GM18873 (cell line): Measurements from ENCODE around the gene G6PC1.

ENCODE experiments used
- ATAC-seq: cut with Tn5 transposase; IDR thresholded peaks from one replicate; pipeline ENCODE4 v1.9.1; 2021; ENCODE audit warnings: mild to moderate bottlenecking, moderate library complexity, moderate number of reproducible peaks; ENCODE audit not compliant: unreplicated experiment, low FRiP score

G6PC1 gene

GRCh38 chr17:42929497-42929844 lies 28.9 kb downstream of the G6PC1 start:
- ATAC-seq, result no peak

GRCh38 chr17:42937712-42938596 lies 37.4 kb downstream of the G6PC1 start:
- no peak for ATAC-seq

GRCh38 chr17:42944211-42944610 lies 43.6 kb downstream of the G6PC1 start:
- ATAC-seq, result no peak

- no peak for ATAC-seq
These were observed 46.2 kb downstream of the G6PC1 start for GRCh38 chr17:42946812-42947211.

- ATAC-seq, result no peak
These were observed 49.6 kb downstream of the G6PC1 start for GRCh38 chr17:42950044-42950783.
